Suppressor macrophage (primary cell): ENCODE data around the gene LZTFL1.
"Not testable (repeated sequence)": the region's sequence is repeated elsewhere in the genome, so short reads cannot be mapped to it uniquely, and the experiment has no call there.

Source experiments
- DNase-seq, 4 experiments: peaks; one replicate each; pipeline ENCODE4 v3.0.0-alpha.2; 2020 to 2022

LZTFL1 gene

GRCh38 chr3:45864760-45865519, 23.0 kb upstream of the LZTFL1 start:
- no peak for DNase-seq

- DNase-seq = no peak
Observed at GRCh38 chr3:45861043-45861719, 19.3 kb upstream of the LZTFL1 start.

- DNase-seq = no peak
Observed at GRCh38 chr3:45860481-45860880, 18.6 kb upstream of the LZTFL1 start.

DNA sequence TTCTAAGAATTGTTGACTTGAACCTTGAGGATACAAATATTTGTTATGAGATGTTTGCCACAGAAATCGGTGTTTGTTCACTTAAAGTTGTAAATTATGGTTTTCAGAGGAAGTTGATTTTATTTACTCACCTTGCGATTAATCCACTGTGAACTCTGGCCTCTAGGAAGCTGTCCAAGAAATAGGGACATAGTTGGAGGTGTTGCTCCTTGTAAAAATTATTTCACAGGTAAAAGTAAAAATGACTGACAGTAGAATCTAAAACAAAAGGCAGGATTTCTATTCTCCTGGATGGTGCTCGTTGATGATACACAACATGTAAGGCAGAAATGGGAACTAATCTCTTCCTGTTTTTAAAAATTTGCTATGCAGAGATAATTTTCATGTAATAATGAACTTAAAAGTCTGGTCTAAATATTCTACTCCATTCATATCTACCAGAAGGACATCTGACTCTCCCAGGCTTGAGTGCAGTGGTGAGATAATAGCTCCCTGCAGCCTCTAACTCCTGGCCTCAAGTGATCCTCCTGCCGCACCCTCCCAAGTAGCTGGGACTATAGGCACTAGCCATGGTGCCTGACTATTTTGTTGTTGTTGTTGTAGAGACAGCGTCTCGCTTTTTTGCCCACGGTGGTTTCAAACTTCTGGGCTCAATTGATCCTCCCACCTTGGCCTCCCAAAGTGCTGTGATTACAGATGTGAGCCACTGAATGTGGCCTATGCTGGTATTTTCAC, 17.1 kb upstream of the LZTFL1 start:
- peak; percentile 3 to 47 (median 24) for DNase-seq

DNA sequence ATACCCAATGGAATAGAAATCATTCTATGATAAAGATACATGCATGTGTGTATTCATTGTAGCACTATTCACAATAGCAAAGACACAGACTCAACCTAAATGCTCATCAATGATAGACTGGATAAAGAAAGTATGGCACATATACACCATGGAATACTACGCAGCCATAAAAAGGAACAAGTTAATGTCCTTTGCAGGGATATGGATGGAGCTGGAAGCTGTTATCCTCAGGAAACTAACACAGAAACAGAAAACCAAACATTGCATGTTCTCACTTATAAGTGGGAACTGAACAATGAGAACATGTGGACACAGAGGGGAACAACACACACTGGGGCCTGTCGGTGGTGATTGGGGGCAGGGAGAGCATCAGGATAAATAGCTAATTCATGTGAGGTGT, 15.1 kb upstream of the LZTFL1 start:
- DNase-seq = not testable (repeated sequence)

- DNase-seq = not testable (repeated sequence)
Observed at GRCh38 chr3:45856323-45856722, 14.4 kb upstream of the LZTFL1 start.

- no peak for DNase-seq
Observed at GRCh38 chr3:45852828-45853227, 10.9 kb upstream of the LZTFL1 start.

DNA sequence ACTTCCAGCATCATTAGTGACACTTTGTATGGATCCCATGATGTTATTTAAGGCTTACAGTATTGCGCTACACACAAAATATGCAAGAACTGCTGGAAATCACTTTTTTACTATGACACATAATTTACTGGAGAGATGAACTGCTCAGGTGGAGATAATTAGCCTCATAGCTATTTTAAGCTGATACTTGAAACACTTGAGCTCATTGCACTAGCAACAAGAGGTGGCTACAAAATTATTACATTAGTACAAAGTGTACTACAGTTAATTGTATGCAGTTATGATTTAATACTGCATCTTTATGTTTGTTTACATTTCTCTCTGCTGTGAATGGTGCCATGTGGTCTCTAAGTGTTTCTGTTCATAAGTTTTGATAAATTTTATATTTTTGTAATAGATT, 6.5 kb upstream of the LZTFL1 start:
- DNase-seq = no peak

DNA sequence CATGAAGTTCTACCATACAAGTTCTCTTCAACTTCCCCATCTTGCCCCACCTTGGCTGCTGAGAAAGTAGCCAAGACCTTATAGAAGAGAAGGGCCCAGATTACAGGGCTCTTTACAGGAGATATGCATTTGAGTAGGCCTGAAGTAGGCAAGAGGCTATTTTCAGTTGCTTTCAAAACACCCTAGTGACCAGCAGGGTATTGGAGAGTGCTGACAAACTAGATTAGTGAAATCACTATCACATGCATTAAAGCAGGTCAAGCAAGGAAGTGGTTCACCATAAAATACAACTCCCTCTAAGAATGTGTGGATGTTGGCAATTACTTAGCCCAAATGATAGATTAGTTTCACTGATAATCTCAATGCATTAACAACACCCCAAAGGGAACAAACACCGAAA, 2.7 kb upstream of the LZTFL1 start:
- peak in 2 of 4 experiments; percentile 3 to 20 for DNase-seq

- no peak for DNase-seq
Observed at GRCh38 chr3:45842851-45843625, 1.1 kb upstream of the LZTFL1 start.

GRCh38 chr3:45841420-45841756, 531 bp downstream of the LZTFL1 start:
- peak; percentile 58 to 69 (median 61) for DNase-seq

DNA sequence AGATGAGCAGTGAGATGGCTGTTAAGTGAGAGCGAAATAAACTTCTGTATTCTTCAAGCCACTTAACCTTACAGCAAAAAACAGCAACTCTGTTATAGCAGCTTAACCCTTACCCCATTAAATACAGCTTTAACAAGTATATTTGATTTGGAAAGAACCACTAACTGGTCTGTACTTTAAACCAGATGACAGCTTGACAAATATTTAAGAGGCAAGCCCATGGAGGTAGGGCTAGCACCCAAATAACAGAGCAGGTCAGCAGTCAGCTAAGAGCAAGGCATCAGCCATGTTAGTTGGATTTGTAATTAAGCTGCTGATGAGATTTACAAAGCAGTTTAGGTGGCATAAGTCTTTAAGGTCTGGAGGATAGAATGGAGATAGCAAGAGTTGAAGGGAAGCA, 3.5 kb downstream of the LZTFL1 start:
- no peak for DNase-seq

DNA sequence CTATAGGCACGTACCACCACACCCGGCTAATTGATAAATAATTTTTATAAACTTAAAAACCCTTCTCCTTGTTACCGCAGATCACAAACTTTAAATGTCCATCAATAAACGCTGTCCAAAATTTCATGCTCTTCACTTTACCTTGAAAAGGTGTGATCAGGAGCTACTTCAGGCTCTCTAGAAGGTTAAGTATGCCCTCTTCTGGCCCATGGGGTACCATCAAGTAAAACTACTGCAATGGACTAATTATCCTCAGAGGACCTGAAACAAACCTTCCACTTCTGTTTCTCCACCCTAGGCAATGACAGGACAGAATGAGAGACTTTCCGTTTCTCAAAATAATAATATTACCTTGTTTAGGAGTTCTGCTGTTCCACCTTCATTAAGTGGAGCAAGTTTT, 9.2 kb downstream of the LZTFL1 start:
- DNase-seq = no peak

DNA sequence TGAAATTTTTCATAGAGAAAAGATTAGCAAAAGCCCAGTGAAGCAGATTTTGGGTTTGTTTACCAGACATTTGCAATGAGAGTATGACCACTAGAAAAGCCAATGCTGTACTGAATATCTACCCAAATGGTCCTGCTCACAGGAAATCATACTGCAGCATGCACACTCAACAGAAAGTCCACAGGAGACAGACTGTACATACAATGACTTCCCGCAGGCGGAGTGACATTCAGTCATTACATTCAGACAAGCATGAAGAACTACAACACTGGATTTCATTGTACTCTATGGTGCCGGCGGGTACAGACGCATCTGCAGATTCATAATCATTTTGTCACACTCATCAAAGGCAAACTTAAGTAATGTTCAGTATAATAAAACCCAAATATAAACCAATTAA, 11.8 kb downstream of the LZTFL1 start:
- no peak for DNase-seq

DNA sequence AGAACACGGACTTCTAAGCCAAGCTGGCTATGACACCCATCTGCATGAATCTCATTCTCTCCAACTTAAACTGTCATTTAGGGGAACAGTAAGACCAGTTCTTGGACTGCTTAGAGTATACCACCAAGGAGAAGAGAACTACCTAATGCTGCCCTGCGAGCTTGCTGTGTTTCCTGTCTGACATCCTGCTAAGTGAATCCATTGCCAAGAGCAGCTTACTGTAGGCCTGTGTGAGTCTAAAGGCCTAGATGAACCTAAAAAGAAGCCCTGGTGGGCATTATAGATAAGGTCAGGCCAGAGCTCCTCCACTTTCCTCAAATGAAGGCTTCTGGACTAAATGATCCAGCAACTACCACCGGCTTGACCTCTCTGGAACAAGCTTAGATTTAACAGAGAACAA, 15.0 kb downstream of the LZTFL1 start:
- no peak for DNase-seq

DNA sequence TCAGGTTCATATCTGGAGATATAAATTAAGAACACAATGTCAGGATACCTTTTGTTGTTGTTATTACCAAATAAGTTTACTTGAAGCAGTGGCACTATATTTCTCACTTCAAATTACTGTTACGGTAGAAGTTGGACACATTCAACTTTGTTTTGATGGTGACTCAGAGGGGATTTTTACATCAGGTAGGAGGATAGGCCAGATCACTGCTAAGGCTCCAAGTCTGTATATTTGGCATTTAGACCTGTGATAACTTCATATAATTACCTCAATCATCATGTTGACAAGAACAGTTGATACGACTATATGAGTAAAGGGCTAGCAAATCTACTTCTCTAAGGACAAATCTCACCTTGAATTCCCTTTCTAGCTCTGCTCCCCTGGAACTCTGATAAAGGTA, 15.6 kb downstream of the LZTFL1 start:
- no peak for DNase-seq

DNA sequence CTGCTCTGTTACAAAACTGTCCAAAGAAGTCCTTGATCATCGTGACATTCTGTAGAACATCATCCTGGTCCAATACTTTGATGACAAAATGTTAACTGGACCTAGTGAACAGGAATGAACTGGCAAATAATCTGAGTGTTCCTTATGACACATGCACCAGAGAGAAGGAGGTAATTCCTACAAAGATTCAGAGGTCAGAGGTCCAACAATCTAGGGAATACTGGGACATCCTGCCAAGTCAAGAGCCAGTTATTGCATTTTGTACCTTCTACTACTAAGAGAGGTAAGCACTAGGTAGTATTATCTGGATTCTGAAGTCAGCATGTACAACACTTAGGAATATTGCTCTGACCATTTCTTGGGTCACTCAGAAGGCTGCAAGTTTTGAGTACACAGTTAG, 20.8 kb downstream of the LZTFL1 start:
- DNase-seq = no peak

- no peak for DNase-seq
Observed at GRCh38 chr3:45819543-45819942, 22.4 kb downstream of the LZTFL1 start.

- no peak for DNase-seq
Observed at GRCh38 chr3:45817831-45818522, 23.9 kb downstream of the LZTFL1 start.

DNA sequence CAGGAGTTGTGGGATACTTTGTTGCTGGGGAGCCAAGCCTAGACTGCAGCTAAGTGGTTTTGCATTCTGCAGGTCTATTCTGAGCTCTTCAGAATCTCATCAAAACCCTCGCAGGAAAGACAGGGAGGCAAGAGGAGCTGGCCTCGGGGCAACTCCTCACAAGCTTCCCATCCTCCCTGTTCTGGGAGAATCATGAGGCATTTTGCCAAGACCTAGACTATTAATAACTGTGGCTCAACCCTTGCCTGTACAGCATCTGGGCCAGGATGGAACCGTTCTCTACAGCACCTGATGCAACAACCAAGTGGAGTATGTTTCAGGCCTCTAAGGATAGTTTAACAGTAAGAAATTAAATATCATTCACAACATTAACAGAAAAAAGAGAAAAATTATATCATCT, 25.4 kb downstream of the LZTFL1 start:
- DNase-seq = no peak

- no peak for DNase-seq
Observed at GRCh38 chr3:45814322-45814721, 27.6 kb downstream of the LZTFL1 start.
